ENCODE measurements around the gene CDH19. TPM values are rescaled to one million over a fixed set of nuclear protein-coding genes. Genes with fewer than 3 reads are reported as not detected.

CDH19 gene
- total RNA-seq, 1 donor from 2014 or later: 2.0 TPM

- no peaks in the 10 kb centered on the region for H3K36me3 Mint-ChIP-seq (ENCODE audit: low read depth)
- no peak overlapping the region for H3K4me3 Mint-ChIP-seq (ENCODE audit: unreplicated experiment)
- H3K4me1 Mint-ChIP-seq (ENCODE audit: low read depth): peaks cover 7% of the 10 kb centered on the region
- DNase-seq (ENCODE audit: low spot score): no peak
- TF ChIP-seq, protein P1, sequence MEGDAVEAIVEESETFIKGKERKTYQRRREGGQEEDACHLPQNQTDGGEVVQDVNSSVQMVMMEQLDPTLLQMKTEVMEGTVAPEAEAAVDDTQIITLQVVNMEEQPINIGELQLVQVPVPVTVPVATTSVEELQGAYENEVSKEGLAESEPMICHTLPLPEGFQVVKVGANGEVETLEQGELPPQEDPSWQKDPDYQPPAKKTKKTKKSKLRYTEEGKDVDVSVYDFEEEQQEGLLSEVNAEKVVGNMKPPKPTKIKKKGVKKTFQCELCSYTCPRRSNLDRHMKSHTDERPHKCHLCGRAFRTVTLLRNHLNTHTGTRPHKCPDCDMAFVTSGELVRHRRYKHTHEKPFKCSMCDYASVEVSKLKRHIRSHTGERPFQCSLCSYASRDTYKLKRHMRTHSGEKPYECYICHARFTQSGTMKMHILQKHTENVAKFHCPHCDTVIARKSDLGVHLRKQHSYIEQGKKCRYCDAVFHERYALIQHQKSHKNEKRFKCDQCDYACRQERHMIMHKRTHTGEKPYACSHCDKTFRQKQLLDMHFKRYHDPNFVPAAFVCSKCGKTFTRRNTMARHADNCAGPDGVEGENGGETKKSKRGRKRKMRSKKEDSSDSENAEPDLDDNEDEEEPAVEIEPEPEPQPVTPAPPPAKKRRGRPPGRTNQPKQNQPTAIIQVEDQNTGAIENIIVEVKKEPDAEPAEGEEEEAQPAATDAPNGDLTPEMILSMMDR (IDR thresholded peaks at IDR 0.05): no peak
- H3K9me3 Mint-ChIP-seq (ENCODE audit: low read depth): no peaks in the 10 kb centered on the region
- peaks cover under 1% of the 10 kb centered on the region for H3K27me3 Mint-ChIP-seq (ENCODE audit: low read depth)
- H3K27ac Mint-ChIP-seq (ENCODE audit: unreplicated experiment): no peak overlapping the region
These were observed 92.1 kb downstream of the CDH19 start for GRCh38 chr18:66511792-66512191.

DNA sequence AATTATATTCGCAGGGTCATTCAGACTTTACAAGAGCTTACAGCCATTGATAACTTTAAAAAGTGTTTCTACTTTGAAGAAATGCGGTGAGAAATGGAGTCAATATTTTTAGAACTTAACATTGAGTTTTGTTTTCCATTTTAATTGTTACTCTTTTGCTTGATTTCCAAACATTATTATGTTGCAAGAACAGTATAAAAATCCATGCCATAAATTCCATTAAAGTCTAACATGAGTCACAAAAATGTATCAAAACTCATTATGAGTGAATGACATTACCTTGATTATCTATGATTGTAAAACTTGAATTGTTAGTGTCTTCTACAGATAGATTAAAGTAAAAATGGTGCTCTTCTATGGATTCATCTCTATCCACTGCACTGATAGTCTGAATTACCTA is 92.6 kb downstream of the CDH19 start:
- Mint-ChIP-seq H3K36me3 (ENCODE audit: low read depth) (no peaks in the 10 kb centered on the region), H3K27me3 (ENCODE audit: low read depth) (no peaks in the 10 kb centered on the region), H3K27ac (ENCODE audit: unreplicated experiment) (no peak overlapping the region), H3K9me3 (ENCODE audit: low read depth) (no peaks in the 10 kb centered on the region), H3K4me3 (ENCODE audit: unreplicated experiment) (no peak overlapping the region), H3K4me1 (ENCODE audit: low read depth) (peaks cover 7% of the 10 kb centered on the region)
- DNase-seq (ENCODE audit: low spot score): no peak
- TF ChIP-seq, protein P1 (IDR thresholded peaks at IDR 0.05): no peak

DNA sequence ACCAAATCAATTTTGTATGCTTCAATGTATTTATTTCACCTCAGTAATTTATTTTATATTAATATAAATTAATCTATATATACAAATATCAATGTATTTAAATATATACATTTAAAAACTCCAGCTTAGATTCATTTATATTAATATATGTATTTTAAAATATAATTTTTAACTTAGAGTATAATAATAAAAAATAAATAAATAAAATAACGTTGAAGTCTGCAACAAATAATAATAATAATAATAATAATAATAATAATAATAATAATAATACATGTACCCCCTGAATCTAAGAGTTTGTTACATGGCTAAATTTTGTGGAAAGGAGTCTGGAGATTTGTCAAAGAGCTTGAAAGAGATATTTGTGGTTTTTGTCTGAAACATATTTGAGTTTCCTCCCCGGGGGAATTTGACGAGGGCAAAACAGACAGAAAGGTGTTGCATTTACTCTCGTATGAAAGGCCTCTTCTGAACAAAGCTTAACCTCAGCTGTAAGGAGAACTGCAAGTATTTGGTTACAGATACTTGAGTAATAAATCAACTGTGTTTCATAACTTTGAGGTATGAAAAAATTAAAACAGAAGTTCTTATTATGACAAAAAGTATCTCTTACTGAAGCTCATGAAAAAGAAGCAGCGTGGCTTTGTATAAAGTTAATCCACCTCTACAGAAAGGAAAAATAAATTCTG is 93.4 kb downstream of the CDH19 start:
- Mint-ChIP-seq H3K4me3 (ENCODE audit: unreplicated experiment) (no peak overlapping the region), H3K36me3 (ENCODE audit: low read depth) (no peaks in the 10 kb centered on the region), H3K27me3 (ENCODE audit: low read depth) (peaks cover 2% of the 10 kb centered on the region), H3K9me3 (ENCODE audit: low read depth) (no peaks in the 10 kb centered on the region), H3K4me1 (ENCODE audit: low read depth) (peaks cover 7% of the 10 kb centered on the region), H3K27ac (ENCODE audit: unreplicated experiment) (no peak overlapping the region)
- DNase-seq (ENCODE audit: low spot score): no peak
- TF ChIP-seq, protein P1 (IDR thresholded peaks at IDR 0.05): no peak

DNA sequence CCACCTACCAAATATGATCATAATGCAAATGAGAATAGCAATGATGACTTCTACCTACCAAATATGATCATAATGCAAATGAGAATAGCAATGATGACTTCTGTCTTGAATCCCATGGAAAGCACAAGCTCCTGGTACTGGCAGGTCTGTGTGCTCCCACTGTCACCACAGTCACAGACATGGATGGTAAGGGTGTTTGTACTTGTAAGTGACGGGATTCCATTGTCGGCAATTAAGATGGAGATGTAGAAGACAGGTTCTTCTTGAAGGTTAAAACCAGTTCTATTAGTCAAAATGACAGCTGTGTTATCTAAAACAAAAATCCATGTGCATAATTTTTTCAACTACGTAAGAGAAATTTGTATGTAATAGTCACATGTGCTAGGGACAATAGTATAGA is 95.0 kb downstream of the CDH19 start:
- Mint-ChIP-seq H3K4me1 (ENCODE audit: low read depth) (peaks cover 7% of the 10 kb centered on the region), H3K27ac (ENCODE audit: unreplicated experiment) (no peak overlapping the region), H3K9me3 (ENCODE audit: low read depth) (no peaks in the 10 kb centered on the region), H3K36me3 (ENCODE audit: low read depth) (no peaks in the 10 kb centered on the region), H3K27me3 (ENCODE audit: low read depth) (peaks cover 2% of the 10 kb centered on the region), H3K4me3 (ENCODE audit: unreplicated experiment) (no peak overlapping the region)
- no peak for DNase-seq (ENCODE audit: low spot score)
- TF ChIP-seq, protein P1 (IDR thresholded peaks at IDR 0.05): no peak

DNA sequence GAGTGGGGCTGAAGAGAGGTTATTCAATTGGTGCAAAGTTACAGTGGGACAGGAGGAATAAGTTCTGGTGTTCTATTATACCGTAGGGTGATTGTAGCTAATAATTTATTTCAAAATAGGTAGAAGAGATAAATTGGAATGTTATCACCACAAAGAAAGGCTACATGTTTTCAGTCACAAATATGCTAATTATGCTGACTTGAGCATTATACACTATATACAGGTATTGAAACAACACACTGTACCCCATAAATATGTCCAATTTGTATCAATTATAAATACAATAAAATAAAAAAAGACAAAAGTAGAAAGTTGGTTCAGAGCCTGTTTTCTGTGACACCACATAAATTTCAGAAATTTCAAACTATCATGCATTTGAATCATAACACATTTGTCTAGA is 97.7 kb downstream of the CDH19 start:
- no peaks in the 10 kb centered on the region for H3K9me3 Mint-ChIP-seq (ENCODE audit: low read depth)
- H3K4me3 Mint-ChIP-seq (ENCODE audit: unreplicated experiment): no peak overlapping the region
- H3K27ac Mint-ChIP-seq (ENCODE audit: unreplicated experiment): no peak overlapping the region
- peaks cover 2% of the 10 kb centered on the region for H3K27me3 Mint-ChIP-seq (ENCODE audit: low read depth)
- TF ChIP-seq, protein P1 (IDR thresholded peaks at IDR 0.05): no peak
- no peaks in the 10 kb centered on the region for H3K36me3 Mint-ChIP-seq (ENCODE audit: low read depth)
- no peak for DNase-seq (ENCODE audit: low spot score)
- H3K4me1 Mint-ChIP-seq (ENCODE audit: low read depth): peaks cover 3% of the 10 kb centered on the region
